Activated naive CD8-positive, alpha-beta T cell treated with anti-CD3 and anti-CD28 coated beads for 36 hours (primary cell): ENCODE results near the gene SCFD2. TPM values are rescaled to one million over a fixed set of nuclear protein-coding genes. Genes with fewer than 3 reads are reported as not detected.

Experiments used
- DNase-seq: peaks from one replicate; pipeline ENCODE4 v3.0.0; 2021
- H3K27ac Mint-ChIP-seq: one replicate; pipeline ENCODE4 v1.8.0; 2022; ENCODE audit warnings: mild to moderate bottlenecking, moderate library complexity, mixed read lengths
- H3K27me3 Mint-ChIP-seq: one replicate; pipeline ENCODE4 v1.8.0; 2022; ENCODE audit warnings: mild to moderate bottlenecking, mixed read lengths
- H3K36me3 Mint-ChIP-seq: one replicate; pipeline ENCODE4 v1.8.0; 2021; ENCODE audit warnings: mild to moderate bottlenecking, mixed read lengths
- H3K4me1 Mint-ChIP-seq: one replicate; pipeline ENCODE4 v1.8.0; 2021; ENCODE audit warnings: mixed read lengths
- H3K4me3 Mint-ChIP-seq: one replicate; pipeline ENCODE4 v1.8.0; 2022; ENCODE audit warnings: mild to moderate bottlenecking, moderate library complexity, mixed read lengths
- H3K9me3 Mint-ChIP-seq: one replicate; pipeline ENCODE4 v1.8.0; 2022; ENCODE audit warnings: mixed read lengths
- total RNA-seq, 2 experiments: library from RNA; stranded (reverse); gene quantifications; one replicate each; pipeline ENCODE4 v1.2.3, GENCODE V29; 2021

The SCFD2 gene
- total RNA-seq, 2 experiments from 2014 or later, result 21.9 to 23.7 TPM

GRCh38 chr4:52877694-52878093 is 488.2 kb downstream of the SCFD2 start:
- H3K27me3 Mint-ChIP-seq, result no peaks in the 10 kb centered on the region
- no peak for DNase-seq
- no peak overlapping the region for H3K27ac Mint-ChIP-seq
- peaks cover 21% of the 10 kb centered on the region for H3K36me3 Mint-ChIP-seq
- H3K9me3 Mint-ChIP-seq, result no peaks in the 10 kb centered on the region
- peaks cover 2% of the 10 kb centered on the region for H3K4me1 Mint-ChIP-seq
- H3K4me3 Mint-ChIP-seq, result no peak overlapping the region

- Mint-ChIP-seq H3K9me3 (no peaks in the 10 kb centered on the region), H3K27me3 (no peaks in the 10 kb centered on the region), H3K4me3 (no peak overlapping the region), H3K36me3 (peaks cover 27% of the 10 kb centered on the region), H3K27ac (no peak overlapping the region), H3K4me1 (peaks cover 2% of the 10 kb centered on the region)
- DNase-seq, result no peak
Measured at GRCh38 chr4:52877036-52877435, 488.8 kb downstream of the SCFD2 start.

GRCh38 chr4:52876069-52876468 is 489.8 kb downstream of the SCFD2 start:
- Mint-ChIP-seq H3K27ac (no peak overlapping the region), H3K4me1 (peaks cover 2% of the 10 kb centered on the region), H3K4me3 (no peak overlapping the region), H3K36me3 (peaks cover 22% of the 10 kb centered on the region), H3K27me3 (no peaks in the 10 kb centered on the region), H3K9me3 (no peaks in the 10 kb centered on the region)
- DNase-seq, result no peak

GRCh38 chr4:52874948-52875347 is 490.9 kb downstream of the SCFD2 start:
- Mint-ChIP-seq H3K27me3 (no peaks in the 10 kb centered on the region), H3K9me3 (no peaks in the 10 kb centered on the region), H3K36me3 (peaks cover 23% of the 10 kb centered on the region), H3K4me3 (no peak overlapping the region), H3K27ac (no peak overlapping the region), H3K4me1 (peaks cover 2% of the 10 kb centered on the region)
- no peak for DNase-seq

GRCh38 chr4:52873861-52874343 is 492.0 kb downstream of the SCFD2 start:
- Mint-ChIP-seq H3K4me1 (peaks cover 2% of the 10 kb centered on the region), H3K27ac (no peak overlapping the region), H3K36me3 (peaks cover 23% of the 10 kb centered on the region), H3K4me3 (no peak overlapping the region), H3K27me3 (no peaks in the 10 kb centered on the region), H3K9me3 (no peaks in the 10 kb centered on the region)
- no peak for DNase-seq

GRCh38 chr4:52873191-52873590 is 492.7 kb downstream of the SCFD2 start:
- Mint-ChIP-seq H3K27ac (no peak overlapping the region), H3K27me3 (no peaks in the 10 kb centered on the region), H3K4me1 (peaks cover 2% of the 10 kb centered on the region), H3K4me3 (no peak overlapping the region), H3K36me3 (peaks cover 23% of the 10 kb centered on the region), H3K9me3 (no peaks in the 10 kb centered on the region)
- no peak for DNase-seq

- H3K4me3 Mint-ChIP-seq, result no peak overlapping the region
- H3K27ac Mint-ChIP-seq, result no peak overlapping the region
- H3K36me3 Mint-ChIP-seq, result peaks cover 20% of the 10 kb centered on the region
- H3K9me3 Mint-ChIP-seq, result no peaks in the 10 kb centered on the region
- H3K27me3 Mint-ChIP-seq, result no peaks in the 10 kb centered on the region
- no peak for DNase-seq
- H3K4me1 Mint-ChIP-seq, result no peaks in the 10 kb centered on the region
Measured at GRCh38 chr4:52870225-52870624, 495.6 kb downstream of the SCFD2 start.

GRCh38 chr4:52869656-52870055 is 496.2 kb downstream of the SCFD2 start:
- Mint-ChIP-seq H3K36me3 (peaks cover 20% of the 10 kb centered on the region), H3K27ac (no peak overlapping the region), H3K4me1 (no peaks in the 10 kb centered on the region), H3K27me3 (peaks cover under 1% of the 10 kb centered on the region), H3K9me3 (no peaks in the 10 kb centered on the region), H3K4me3 (no peak overlapping the region)
- no peak for DNase-seq

- Mint-ChIP-seq H3K4me1 (no peaks in the 10 kb centered on the region), H3K9me3 (no peaks in the 10 kb centered on the region), H3K4me3 (no peak overlapping the region), H3K27me3 (peaks cover 5% of the 10 kb centered on the region), H3K27ac (no peak overlapping the region), H3K36me3 (peaks cover 20% of the 10 kb centered on the region)
- no peak for DNase-seq
Measured at GRCh38 chr4:52869196-52869595, 496.7 kb downstream of the SCFD2 start.

GRCh38 chr4:52868133-52868532 is 497.7 kb downstream of the SCFD2 start:
- Mint-ChIP-seq H3K36me3 (peaks cover 15% of the 10 kb centered on the region), H3K27ac (no peak overlapping the region), H3K9me3 (no peaks in the 10 kb centered on the region), H3K27me3 (peaks cover 14% of the 10 kb centered on the region), H3K4me1 (no peaks in the 10 kb centered on the region), H3K4me3 (no peak overlapping the region)
- no peak for DNase-seq

- Mint-ChIP-seq H3K4me3 (no peak overlapping the region), H3K9me3 (no peaks in the 10 kb centered on the region), H3K27me3 (peaks cover 19% of the 10 kb centered on the region), H3K4me1 (no peaks in the 10 kb centered on the region), H3K27ac (no peak overlapping the region), H3K36me3 (peaks cover 10% of the 10 kb centered on the region)
- no peak for DNase-seq
Measured at GRCh38 chr4:52867163-52867562, 498.7 kb downstream of the SCFD2 start.

GRCh38 chr4:52866734-52867133 is 499.1 kb downstream of the SCFD2 start:
- Mint-ChIP-seq H3K4me1 (no peaks in the 10 kb centered on the region), H3K27ac (no peak overlapping the region), H3K9me3 (no peaks in the 10 kb centered on the region), H3K27me3 (peaks cover 19% of the 10 kb centered on the region), H3K36me3 (peaks cover 9% of the 10 kb centered on the region), H3K4me3 (no peak overlapping the region)
- DNase-seq, result no peak

- Mint-ChIP-seq H3K4me3 (no peak overlapping the region), H3K4me1 (peaks cover 5% of the 10 kb centered on the region)
- no peak for DNase-seq
Measured at GRCh38 chr4:52865300-52865699, 500.6 kb downstream of the SCFD2 start.

GRCh38 chr4:52864793-52865192 is 501.1 kb downstream of the SCFD2 start:
- peaks cover 39% of the 10 kb centered on the region for H3K27me3 Mint-ChIP-seq
- H3K4me1 Mint-ChIP-seq, result peaks cover 5% of the 10 kb centered on the region
- peaks cover 10% of the 10 kb centered on the region for H3K36me3 Mint-ChIP-seq
- H3K27ac Mint-ChIP-seq, result no peak overlapping the region
- H3K4me3 Mint-ChIP-seq, result no peak overlapping the region
- H3K9me3 Mint-ChIP-seq, result no peaks in the 10 kb centered on the region
- DNase-seq, result no peak

More at GRCh38 chr4:52865300-52865699, 500.6 kb downstream of the SCFD2 start:
- Mint-ChIP-seq H3K9me3 (no peaks in the 10 kb centered on the region), H3K27ac (no peak overlapping the region), H3K36me3 (peaks cover 10% of the 10 kb centered on the region), H3K27me3 (peaks cover 34% of the 10 kb centered on the region)

GRCh38 chr4:52863324-52863723 is 502.5 kb downstream of the SCFD2 start:
- Mint-ChIP-seq H3K9me3 (no peaks in the 10 kb centered on the region), H3K27me3 (peaks cover 48% of the 10 kb centered on the region), H3K4me3 (no peak overlapping the region), H3K36me3 (peaks cover 10% of the 10 kb centered on the region), H3K27ac (no peak overlapping the region), H3K4me1 (peaks cover 5% of the 10 kb centered on the region)
- DNase-seq, result no peak

GRCh38 chr4:52862639-52863161 is 503.2 kb downstream of the SCFD2 start:
- Mint-ChIP-seq H3K9me3 (peaks cover 3% of the 10 kb centered on the region), H3K27ac (no peak overlapping the region), H3K36me3 (peaks cover 10% of the 10 kb centered on the region), H3K4me1 (peaks cover 5% of the 10 kb centered on the region), H3K27me3 (peaks cover 55% of the 10 kb centered on the region), H3K4me3 (peak overlapping the region; percentile 66)
- no peak for DNase-seq
